ENCODE measurements around the gene XRCC3. TPM values are rescaled to one million over a fixed set of nuclear protein-coding genes. Genes with fewer than 3 reads are reported as not detected.

The XRCC3 gene
- total and polyA plus RNA-seq, 4 donors = 1.7 to 14.1 (median 2.8) TPM

DNA sequence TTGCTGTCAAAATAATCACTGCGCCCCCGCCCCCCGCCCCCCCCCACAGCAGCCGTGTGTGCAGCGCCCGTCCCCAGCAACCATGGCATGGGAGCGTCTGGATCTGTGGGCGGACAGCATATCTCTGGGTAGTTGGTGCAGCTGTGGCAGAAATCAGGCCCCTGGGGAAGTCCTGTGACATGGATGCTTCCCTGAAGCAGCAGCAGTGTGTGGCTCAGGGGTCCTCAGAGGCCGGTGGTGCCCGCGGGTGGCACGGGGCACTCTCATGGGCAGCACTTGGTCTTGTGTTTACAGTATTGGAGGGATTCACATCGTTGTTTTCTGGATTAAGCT, 19.2 kb downstream of the XRCC3 start:
- Histone ChIP-seq H3K4me1 (ENCODE audit: control insufficient read depth in 4 of 4, insufficient read depth in 4 of 4, low read length in 3 of 4) (peaks cover 3 to 18% (median 10%) of the 10 kb centered on the region in 4 donors), H3K9me3 (ENCODE audit: control insufficient read depth in 4 of 4, low read length in 3 of 4) (no peaks in the 10 kb centered on the region), H3K9ac (ENCODE audit: low read depth in 1 of 2, low read length in 2 of 2) (no peak overlapping the region), H3K27ac (ENCODE audit: low read depth in 1 of 2, low read length in 2 of 2) (no peak overlapping the region), H3K4me3 (ENCODE audit: low read depth in 1 of 3, low read length in 3 of 3) (no peak overlapping the region), H3K36me3 (ENCODE audit: control insufficient read depth in 4 of 4, insufficient read depth in 3 of 4, low read depth in 1 of 4, low read length in 3 of 4) (peaks cover 19 to 27% (median 22%) of the 10 kb centered on the region in 4 donors), H3K27me3 (ENCODE audit: control insufficient read depth in 4 of 4, insufficient read depth in 4 of 4, low read length in 3 of 4) (no peaks in the 10 kb centered on the region)
- no peak for DNase-seq (ENCODE audit: low spot score)
- 84% methylated on average over 12 of the region's 13 CpGs for WGBS
- TF ChIP-seq GABPA (IDR thresholded peaks at IDR 0.05 in 1 of 2, conservative IDR thresholded peaks at IDR 0.05 in 1 of 2) = no peak
- no peak for TF ChIP-seq SP1 (IDR thresholded peaks at IDR 0.05)
- no peak for TF ChIP-seq JUND (IDR thresholded peaks at IDR 0.05)
- TF ChIP-seq FOXA1 (IDR thresholded peaks at IDR 0.05) = no peak
- TF ChIP-seq RAD21 (IDR thresholded peaks at IDR 0.05) = no peak
- TF ChIP-seq, protein P1, sequence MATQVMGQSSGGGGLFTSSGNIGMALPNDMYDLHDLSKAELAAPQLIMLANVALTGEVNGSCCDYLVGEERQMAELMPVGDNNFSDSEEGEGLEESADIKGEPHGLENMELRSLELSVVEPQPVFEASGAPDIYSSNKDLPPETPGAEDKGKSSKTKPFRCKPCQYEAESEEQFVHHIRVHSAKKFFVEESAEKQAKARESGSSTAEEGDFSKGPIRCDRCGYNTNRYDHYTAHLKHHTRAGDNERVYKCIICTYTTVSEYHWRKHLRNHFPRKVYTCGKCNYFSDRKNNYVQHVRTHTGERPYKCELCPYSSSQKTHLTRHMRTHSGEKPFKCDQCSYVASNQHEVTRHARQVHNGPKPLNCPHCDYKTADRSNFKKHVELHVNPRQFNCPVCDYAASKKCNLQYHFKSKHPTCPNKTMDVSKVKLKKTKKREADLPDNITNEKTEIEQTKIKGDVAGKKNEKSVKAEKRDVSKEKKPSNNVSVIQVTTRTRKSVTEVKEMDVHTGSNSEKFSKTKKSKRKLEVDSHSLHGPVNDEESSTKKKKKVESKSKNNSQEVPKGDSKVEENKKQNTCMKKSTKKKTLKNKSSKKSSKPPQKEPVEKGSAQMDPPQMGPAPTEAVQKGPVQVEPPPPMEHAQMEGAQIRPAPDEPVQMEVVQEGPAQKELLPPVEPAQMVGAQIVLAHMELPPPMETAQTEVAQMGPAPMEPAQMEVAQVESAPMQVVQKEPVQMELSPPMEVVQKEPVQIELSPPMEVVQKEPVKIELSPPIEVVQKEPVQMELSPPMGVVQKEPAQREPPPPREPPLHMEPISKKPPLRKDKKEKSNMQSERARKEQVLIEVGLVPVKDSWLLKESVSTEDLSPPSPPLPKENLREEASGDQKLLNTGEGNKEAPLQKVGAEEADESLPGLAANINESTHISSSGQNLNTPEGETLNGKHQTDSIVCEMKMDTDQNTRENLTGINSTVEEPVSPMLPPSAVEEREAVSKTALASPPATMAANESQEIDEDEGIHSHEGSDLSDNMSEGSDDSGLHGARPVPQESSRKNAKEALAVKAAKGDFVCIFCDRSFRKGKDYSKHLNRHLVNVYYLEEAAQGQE (IDR thresholded peaks at IDR 0.05) = no peak
- TF ChIP-seq YY1 (IDR thresholded peaks at IDR 0.05) = no peak
- TF ChIP-seq, protein P2, sequence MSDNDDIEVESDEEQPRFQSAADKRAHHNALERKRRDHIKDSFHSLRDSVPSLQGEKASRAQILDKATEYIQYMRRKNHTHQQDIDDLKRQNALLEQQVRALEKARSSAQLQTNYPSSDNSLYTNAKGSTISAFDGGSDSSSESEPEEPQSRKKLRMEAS (IDR thresholded peaks at IDR 0.05) = no peak
- TF ChIP-seq HNF4G (IDR thresholded peaks at IDR 0.05) = no peak
- no peak for TF ChIP-seq TAF1 (conservative IDR thresholded peaks at IDR 0.05)
- no peak for TF ChIP-seq FOXA2 (IDR thresholded peaks at IDR 0.05)
- TF ChIP-seq, protein P3, sequence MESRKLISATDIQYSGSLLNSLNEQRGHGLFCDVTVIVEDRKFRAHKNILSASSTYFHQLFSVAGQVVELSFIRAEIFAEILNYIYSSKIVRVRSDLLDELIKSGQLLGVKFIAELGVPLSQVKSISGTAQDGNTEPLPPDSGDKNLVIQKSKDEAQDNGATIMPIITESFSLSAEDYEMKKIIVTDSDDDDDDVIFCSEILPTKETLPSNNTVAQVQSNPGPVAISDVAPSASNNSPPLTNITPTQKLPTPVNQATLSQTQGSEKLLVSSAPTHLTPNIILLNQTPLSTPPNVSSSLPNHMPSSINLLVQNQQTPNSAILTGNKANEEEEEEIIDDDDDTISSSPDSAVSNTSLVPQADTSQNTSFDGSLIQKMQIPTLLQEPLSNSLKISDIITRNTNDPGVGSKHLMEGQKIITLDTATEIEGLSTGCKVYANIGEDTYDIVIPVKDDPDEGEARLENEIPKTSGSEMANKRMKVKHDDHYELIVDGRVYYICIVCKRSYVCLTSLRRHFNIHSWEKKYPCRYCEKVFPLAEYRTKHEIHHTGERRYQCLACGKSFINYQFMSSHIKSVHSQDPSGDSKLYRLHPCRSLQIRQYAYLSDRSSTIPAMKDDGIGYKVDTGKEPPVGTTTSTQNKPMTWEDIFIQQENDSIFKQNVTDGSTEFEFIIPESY (IDR thresholded peaks at IDR 0.05) = no peak
- TF ChIP-seq HNF4A (conservative IDR thresholded peaks at IDR 0.05) = no peak
- TF ChIP-seq, protein P4, sequence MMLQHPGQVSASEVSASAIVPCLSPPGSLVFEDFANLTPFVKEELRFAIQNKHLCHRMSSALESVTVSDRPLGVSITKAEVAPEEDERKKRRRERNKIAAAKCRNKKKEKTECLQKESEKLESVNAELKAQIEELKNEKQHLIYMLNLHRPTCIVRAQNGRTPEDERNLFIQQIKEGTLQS (IDR thresholded peaks at IDR 0.05) = no peak

DNA sequence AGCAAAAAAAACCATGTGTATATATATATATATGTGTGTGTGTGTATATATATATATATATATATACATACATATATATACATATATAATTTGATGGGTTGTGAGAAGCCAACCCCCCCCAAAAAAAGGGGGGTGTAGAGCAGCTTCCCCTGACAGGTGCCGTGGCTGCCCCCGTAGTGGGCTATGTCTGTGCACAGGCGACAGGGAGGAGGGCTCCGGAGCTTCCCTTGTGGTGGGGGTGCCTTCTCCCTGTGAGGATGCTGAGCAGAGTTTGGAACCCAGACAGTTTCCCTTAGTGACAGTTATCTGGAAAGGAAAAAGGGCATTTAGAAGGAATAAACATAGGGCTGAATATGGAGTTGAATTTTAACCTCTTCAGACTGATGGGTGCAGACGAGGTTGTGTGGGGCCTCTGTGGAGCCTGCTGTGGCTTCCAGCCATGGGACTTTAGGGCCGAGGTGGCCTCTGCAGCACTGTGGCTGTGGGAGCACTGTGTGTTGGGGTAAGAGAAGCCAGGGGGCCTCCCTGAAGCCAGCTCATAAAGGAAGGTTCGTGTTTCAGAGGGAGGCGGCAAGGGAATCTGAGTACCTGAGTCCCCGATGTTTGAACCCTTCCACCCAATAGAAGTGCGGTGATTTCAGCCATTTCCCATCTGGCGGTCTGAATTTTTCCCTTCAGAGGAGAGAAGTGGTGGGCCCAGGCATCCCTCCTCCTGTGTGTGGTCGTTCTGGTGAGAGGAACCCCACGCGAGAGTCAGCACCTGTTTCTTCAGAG, 19.8 kb downstream of the XRCC3 start:
- WGBS = 78% methylated on average over 14 of the region's 14 CpGs
- Histone ChIP-seq H3K27ac (ENCODE audit: low read depth in 1 of 2, low read length in 2 of 2) (no peak overlapping the region), H3K9ac (ENCODE audit: low read depth in 1 of 2, low read length in 2 of 2) (no peak overlapping the region), H3K4me1 (ENCODE audit: control insufficient read depth in 4 of 4, insufficient read depth in 4 of 4, low read length in 3 of 4) (peaks cover 3 to 13% (median 7%) of the 10 kb centered on the region in 4 donors), H3K36me3 (ENCODE audit: control insufficient read depth in 4 of 4, insufficient read depth in 3 of 4, low read depth in 1 of 4, low read length in 3 of 4) (peaks cover 19 to 27% (median 22%) of the 10 kb centered on the region in 4 donors), H3K9me3 (ENCODE audit: control insufficient read depth in 4 of 4, low read length in 3 of 4) (no peaks in the 10 kb centered on the region), H3K27me3 (ENCODE audit: control insufficient read depth in 4 of 4, insufficient read depth in 4 of 4, low read length in 3 of 4) (no peaks in the 10 kb centered on the region), H3K4me3 (ENCODE audit: low read depth in 1 of 3, low read length in 3 of 3) (no peak overlapping the region)
- TF ChIP-seq, protein P1 (IDR thresholded peaks at IDR 0.05) = no peak
- TF ChIP-seq EGR1 (IDR thresholded peaks at IDR 0.05; ENCODE audit: low read depth in 2 of 2) = no peak
- TF ChIP-seq, protein P5, sequence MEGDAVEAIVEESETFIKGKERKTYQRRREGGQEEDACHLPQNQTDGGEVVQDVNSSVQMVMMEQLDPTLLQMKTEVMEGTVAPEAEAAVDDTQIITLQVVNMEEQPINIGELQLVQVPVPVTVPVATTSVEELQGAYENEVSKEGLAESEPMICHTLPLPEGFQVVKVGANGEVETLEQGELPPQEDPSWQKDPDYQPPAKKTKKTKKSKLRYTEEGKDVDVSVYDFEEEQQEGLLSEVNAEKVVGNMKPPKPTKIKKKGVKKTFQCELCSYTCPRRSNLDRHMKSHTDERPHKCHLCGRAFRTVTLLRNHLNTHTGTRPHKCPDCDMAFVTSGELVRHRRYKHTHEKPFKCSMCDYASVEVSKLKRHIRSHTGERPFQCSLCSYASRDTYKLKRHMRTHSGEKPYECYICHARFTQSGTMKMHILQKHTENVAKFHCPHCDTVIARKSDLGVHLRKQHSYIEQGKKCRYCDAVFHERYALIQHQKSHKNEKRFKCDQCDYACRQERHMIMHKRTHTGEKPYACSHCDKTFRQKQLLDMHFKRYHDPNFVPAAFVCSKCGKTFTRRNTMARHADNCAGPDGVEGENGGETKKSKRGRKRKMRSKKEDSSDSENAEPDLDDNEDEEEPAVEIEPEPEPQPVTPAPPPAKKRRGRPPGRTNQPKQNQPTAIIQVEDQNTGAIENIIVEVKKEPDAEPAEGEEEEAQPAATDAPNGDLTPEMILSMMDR (IDR thresholded peaks at IDR 0.05; ENCODE audit: low read depth, low read length, missing input control) = no peak
- TF ChIP-seq YY1 (IDR thresholded peaks at IDR 0.05) = no peak
- no peak for TF ChIP-seq JUND (IDR thresholded peaks at IDR 0.05)
- no peak for TF ChIP-seq RAD21 (IDR thresholded peaks at IDR 0.05)
- TF ChIP-seq NR2F2 (IDR thresholded peaks at IDR 0.05) = no peak
- no peak for TF ChIP-seq HNF4A (conservative IDR thresholded peaks at IDR 0.05)
- TF ChIP-seq TAF1 (conservative IDR thresholded peaks at IDR 0.05) = no peak
- TF ChIP-seq, protein P2 (IDR thresholded peaks at IDR 0.05) = no peak
- TF ChIP-seq FOXA2 (IDR thresholded peaks at IDR 0.05) = no peak
- no peak for TF ChIP-seq GABPA (IDR thresholded peaks at IDR 0.05 in 1 of 2, conservative IDR thresholded peaks at IDR 0.05 in 1 of 2)
- DNase-seq (ENCODE audit: low spot score) = no peak

Measured in liver (tissue), 9 donors.